DOHH2 (cell line): Measurements from ENCODE around the gene GSTM5.

Experiments used
- CTCF ChIP-seq: fragments of 200-600 bp; sonication (generic); IDR thresholded peaks from one replicate; pipeline ENCODE4 v1.5.1; 2014; ENCODE audit warnings: antibody characterized with exemption, mild to moderate bottlenecking, low read depth, low read length; ENCODE audit not compliant: poor library complexity, severe bottlenecking
- EZH2phosphoT487 ChIP-seq: fragments of 200-600 bp; sonication (generic); IDR thresholded peaks from 2 replicates; pipeline ENCODE4 v1.6.1; 2017; ENCODE audit warnings: borderline replicate concordance, mild to moderate bottlenecking, antibody characterized with exemption, low read length, moderate library complexity, mixed read lengths

- no peak for TF ChIP-seq CTCF
- no peak for TF ChIP-seq EZH2phosphoT487
Observed at GRCh38 chr1:109719337-109719837, 7.3 kb downstream of the GSTM5 start.
